Vagina (tissue), 2 donors: Measurements from ENCODE around the gene SMIM12. TPM values are rescaled to one million over a fixed set of nuclear protein-coding genes. Genes with fewer than 3 reads are reported as not detected.

Experiments used
- DNase-seq, 2 donors: peaks; one replicate each; pipeline ENCODE4 v3.0.0-alpha.2; 2017; ENCODE audit errors: extremely low spot score in 2 of 2
- H3K27ac ChIP-seq: fragments of 200-600 bp; sonication (generic); one replicate; pipeline ENCODE4 v1.5.1; 2019
- H3K27me3 ChIP-seq: fragments of 200-600 bp; sonication (generic); one replicate; pipeline ENCODE4 v1.5.1; 2019
- H3K36me3 ChIP-seq, 2 donors: fragments of 200-600 bp; sonication (generic); one replicate each; pipeline ENCODE4 v1.5.1; 2017 to 2019
- H3K4me1 ChIP-seq: fragments of 200-600 bp; sonication (generic); one replicate; pipeline ENCODE4 v1.5.1; 2019
- H3K4me3 ChIP-seq, 2 donors: fragments of 200-600 bp; sonication (generic); 1 replicate in 1 of 2; 2 replicates in 1 of 2; pipeline ENCODE4 v1.5.1; 2016 to 2019
- H3K9me3 ChIP-seq: fragments of 200-600 bp; sonication (generic); one replicate; pipeline ENCODE4 v1.5.1; 2019
- POLR2A ChIP-seq, 2 donors: fragments of 450-650 bp; IDR thresholded peaks; one replicate each; pipeline ENCODE4 v1.6.1; 2017; ENCODE audit warnings: antibody characterized with exemption in 2 of 2, mild to moderate bottlenecking in 2 of 2, moderate library complexity in 2 of 2
- POLR2AphosphoS5 ChIP-seq, 2 donors: sonication (generic); formaldehyde crosslinking; IDR thresholded peaks; one replicate each; pipeline ENCODE4 v1.9.0; 2017; ENCODE audit warnings: antibody characterized with exemption in 2 of 2, mild to moderate bottlenecking in 2 of 2, low read depth in 1 of 2; ENCODE audit not compliant: insufficient read depth in 1 of 2
- intact Hi-C: fragments of 100-400 bp; cut with DNase I; formaldehyde crosslinking; loops from one replicate; pipeline ENCODE4 v1.15.1; 2023
- total RNA-seq: library from RNA; depleted of rRNA; stranded (reverse); fragments of >200 nt; gene quantifications from one replicate; pipeline ENCODE4 v1.2.3, GENCODE V29; 2016
- TF ChIP-seq, protein P1 (sequence below), 3 experiments: fragments of 450-650 bp in 2 of 3; fragments of 200-600 bp in 1 of 3; sonication (generic) in 1 of 3; IDR thresholded peaks; one replicate each; pipeline ENCODE4 v1.5.1; 2017 to 2019; ENCODE audit warnings: antibody characterized with exemption in 3 of 3, mild to moderate bottlenecking in 2 of 3, moderate library complexity in 2 of 3

Gene SMIM12
- 36.6 TPM for total RNA-seq

- peak in 1 of 2 donors; percentile 92 for DNase-seq
- intact Hi-C loops: no loop called here
Measured at GRCh38 chr1:34859446-34860200, at the start of gene SMIM12. SMIM12 (minus strand) TSS chr1:34859749; CDS start chr1:34855977, 3,772 bp downstream.

DNA sequence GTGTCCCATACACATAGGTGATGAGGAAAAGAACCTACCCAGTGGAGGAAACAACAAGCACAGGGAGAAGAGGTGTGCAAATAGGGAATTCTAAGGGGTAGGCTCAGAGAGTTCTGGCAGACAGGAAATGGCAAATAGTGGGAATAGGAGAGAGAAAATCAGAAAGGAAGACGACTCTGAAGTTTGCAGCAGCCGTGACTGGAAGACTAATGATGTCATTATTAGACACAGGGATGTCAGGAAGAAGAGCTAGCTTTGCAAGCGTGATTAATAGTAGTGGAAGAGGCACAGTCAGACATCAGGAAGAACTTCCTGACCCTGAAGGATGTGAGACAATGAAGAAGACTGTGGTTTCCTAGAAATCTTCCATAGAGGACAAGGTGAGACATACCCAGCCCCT is 48.8 kb upstream of the SMIM12 start:
- intact Hi-C loops: no loop called here
- no peak for DNase-seq
- no peaks in the 10 kb centered on the region for H3K9me3 ChIP-seq
- no peaks in the 10 kb centered on the region for H3K36me3 ChIP-seq
- no peaks in the 10 kb centered on the region for H3K4me1 ChIP-seq
- no peak overlapping the region for H3K4me3 ChIP-seq
- TF ChIP-seq POLR2A (IDR thresholded peaks at IDR 0.05): no peak
- TF ChIP-seq POLR2AphosphoS5 (IDR thresholded peaks at IDR 0.05; ENCODE audit: insufficient read depth in 1 of 2, low read depth in 1 of 2): no peak
- TF ChIP-seq, protein P1, sequence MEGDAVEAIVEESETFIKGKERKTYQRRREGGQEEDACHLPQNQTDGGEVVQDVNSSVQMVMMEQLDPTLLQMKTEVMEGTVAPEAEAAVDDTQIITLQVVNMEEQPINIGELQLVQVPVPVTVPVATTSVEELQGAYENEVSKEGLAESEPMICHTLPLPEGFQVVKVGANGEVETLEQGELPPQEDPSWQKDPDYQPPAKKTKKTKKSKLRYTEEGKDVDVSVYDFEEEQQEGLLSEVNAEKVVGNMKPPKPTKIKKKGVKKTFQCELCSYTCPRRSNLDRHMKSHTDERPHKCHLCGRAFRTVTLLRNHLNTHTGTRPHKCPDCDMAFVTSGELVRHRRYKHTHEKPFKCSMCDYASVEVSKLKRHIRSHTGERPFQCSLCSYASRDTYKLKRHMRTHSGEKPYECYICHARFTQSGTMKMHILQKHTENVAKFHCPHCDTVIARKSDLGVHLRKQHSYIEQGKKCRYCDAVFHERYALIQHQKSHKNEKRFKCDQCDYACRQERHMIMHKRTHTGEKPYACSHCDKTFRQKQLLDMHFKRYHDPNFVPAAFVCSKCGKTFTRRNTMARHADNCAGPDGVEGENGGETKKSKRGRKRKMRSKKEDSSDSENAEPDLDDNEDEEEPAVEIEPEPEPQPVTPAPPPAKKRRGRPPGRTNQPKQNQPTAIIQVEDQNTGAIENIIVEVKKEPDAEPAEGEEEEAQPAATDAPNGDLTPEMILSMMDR (IDR thresholded peaks at IDR 0.05): no peak
- no peak overlapping the region for H3K27ac ChIP-seq
- H3K27me3 ChIP-seq: no peaks in the 10 kb centered on the region

More at GRCh38 chr1:34859446-34860200, at the start of gene SMIM12:
- TF ChIP-seq, protein P1 (IDR thresholded peaks at IDR 0.05): peak; percentile 70 to 93 (median 72)
- peak; percentile 85 to 92 for TF ChIP-seq POLR2AphosphoS5 (IDR thresholded peaks at IDR 0.05; ENCODE audit: insufficient read depth in 1 of 2, low read depth in 1 of 2)
- peak in 1 of 2 donors; percentile 57 for TF ChIP-seq POLR2A (IDR thresholded peaks at IDR 0.05)
- peaks cover 0 to 12% of the 10 kb centered on the region in 2 donors for H3K36me3 ChIP-seq
- peaks cover 28% of the 10 kb centered on the region for H3K4me1 ChIP-seq
- peak within 1 kb of the TSS; percentile 98 to 100 for H3K4me3 ChIP-seq
- no peaks in the 10 kb centered on the region for H3K9me3 ChIP-seq
- peak within 1 kb of the TSS; percentile 90 for H3K27ac ChIP-seq
- no peaks in the 10 kb centered on the region for H3K27me3 ChIP-seq

GRCh38 chr1:34907487-34908090 is 48.0 kb upstream of the SMIM12 start:
- TF ChIP-seq POLR2AphosphoS5 (IDR thresholded peaks at IDR 0.05; ENCODE audit: insufficient read depth in 1 of 2, low read depth in 1 of 2) (no peak), POLR2A (IDR thresholded peaks at IDR 0.05) (no peak)
- TF ChIP-seq, protein P1 (IDR thresholded peaks at IDR 0.05): no peak
- no peaks in the 10 kb centered on the region for H3K4me1 ChIP-seq

DNA sequence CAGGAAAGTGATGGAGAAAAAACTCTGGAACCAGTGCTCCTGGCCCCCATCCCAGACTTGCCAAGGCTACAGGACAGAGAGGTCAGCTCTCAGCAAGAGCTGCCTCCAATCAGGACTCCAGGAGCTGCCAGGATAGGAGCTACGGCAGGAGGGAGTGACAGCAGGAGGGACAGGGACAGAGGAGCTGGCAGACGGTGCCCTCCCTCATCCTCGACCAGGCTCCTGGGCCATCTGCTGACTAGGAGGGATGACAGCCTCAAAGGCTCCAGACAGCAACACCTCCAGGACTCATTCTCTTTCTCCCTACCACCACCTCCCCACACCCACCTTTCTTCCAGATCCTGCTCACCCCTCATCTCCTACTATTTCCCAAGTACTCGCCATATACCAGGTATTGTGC is 47.2 kb upstream of the SMIM12 start:
- Histone ChIP-seq H3K36me3 (no peaks in the 10 kb centered on the region), H3K4me1 (no peaks in the 10 kb centered on the region), H3K4me3 (no peak overlapping the region), H3K27me3 (no peaks in the 10 kb centered on the region), H3K9me3 (no peaks in the 10 kb centered on the region), H3K27ac (no peak overlapping the region)
- no peak for TF ChIP-seq POLR2AphosphoS5 (IDR thresholded peaks at IDR 0.05; ENCODE audit: insufficient read depth in 1 of 2, low read depth in 1 of 2)
- no peak for TF ChIP-seq POLR2A (IDR thresholded peaks at IDR 0.05)
- TF ChIP-seq, protein P1 (IDR thresholded peaks at IDR 0.05): no peak
- no peak for DNase-seq
- intact Hi-C loops: no loop called here

More at GRCh38 chr1:34907487-34908090, 48.0 kb upstream of the SMIM12 start:
- intact Hi-C loops: no loop called here
- Histone ChIP-seq H3K9me3 (no peaks in the 10 kb centered on the region), H3K27me3 (no peaks in the 10 kb centered on the region), H3K27ac (no peak overlapping the region), H3K4me3 (no peak overlapping the region), H3K36me3 (no peaks in the 10 kb centered on the region)
- no peak for DNase-seq

DNA sequence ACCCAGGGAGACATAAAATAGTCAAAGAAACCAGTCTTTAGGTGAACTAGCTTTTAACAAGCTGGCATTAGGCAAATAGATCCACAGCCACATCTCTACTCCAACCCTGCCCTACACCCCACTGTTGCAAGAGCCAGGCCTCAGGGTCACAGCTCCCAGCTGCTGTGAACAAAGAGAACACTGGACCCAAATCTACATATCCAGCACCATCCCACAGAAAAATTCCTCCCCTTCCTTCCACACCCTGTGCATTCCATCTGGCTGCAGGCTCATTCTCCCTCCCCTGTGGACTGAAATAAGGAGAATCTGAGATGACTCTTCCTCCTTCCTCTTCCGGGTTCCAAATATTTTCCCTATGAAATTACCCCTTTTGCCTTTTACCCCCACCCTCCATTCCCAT is 46.7 kb upstream of the SMIM12 start:
- H3K4me1 ChIP-seq: no peaks in the 10 kb centered on the region
- no peak for DNase-seq
- no peaks in the 10 kb centered on the region for H3K36me3 ChIP-seq
- H3K27ac ChIP-seq: no peak overlapping the region
- intact Hi-C loops: no loop called here
- no peaks in the 10 kb centered on the region for H3K27me3 ChIP-seq
- no peak overlapping the region for H3K4me3 ChIP-seq
- TF ChIP-seq, protein P1 (IDR thresholded peaks at IDR 0.05): no peak
- TF ChIP-seq POLR2AphosphoS5 (IDR thresholded peaks at IDR 0.05; ENCODE audit: insufficient read depth in 1 of 2, low read depth in 1 of 2): no peak
- no peak for TF ChIP-seq POLR2A (IDR thresholded peaks at IDR 0.05)
- H3K9me3 ChIP-seq: no peaks in the 10 kb centered on the region
